NCI-H2227 (cell line): ENCODE results near the gene SLC12A1.

ENCODE experiments used
- DNase-seq: peaks from one replicate; lab custom pipeline; 2025; ENCODE audit not compliant: unreplicated experiment; lab: John Stamatoyannopoulos, UW

The SLC12A1 gene

GRCh38 chr15:48345516-48345915, 139.4 kb downstream of the SLC12A1 start:
- DNase-seq, result no peak

- peak; percentile 76 for DNase-seq
Observed at GRCh38 chr15:48352474-48353072, 146.5 kb downstream of the SLC12A1 start.
